Skeletal muscle tissue (tissue), 4 donors: ENCODE results near the gene AUTS2. TPM values are rescaled to one million over a fixed set of nuclear protein-coding genes. Genes with fewer than 3 reads are reported as not detected.

Experiments
- H3K27ac ChIP-seq: one replicate; pipeline ENCODE4 v1.7.0; 2013; ENCODE audit warnings: mild to moderate bottlenecking, low read depth, low read length, inconsistent platforms
- H3K27me3 ChIP-seq, 3 donors: one replicate each; pipeline ENCODE4 v1.7.0; 2013; ENCODE audit warnings: low read length in 3 of 3; ENCODE audit not compliant: control insufficient read depth in 3 of 3, insufficient read depth in 3 of 3
- H3K36me3 ChIP-seq, 3 donors: one replicate each; pipeline ENCODE4 v1.7.0; 2013; ENCODE audit warnings: low read length in 3 of 3; ENCODE audit not compliant: control insufficient read depth in 3 of 3, insufficient read depth in 3 of 3
- H3K4me1 ChIP-seq, 3 donors: one replicate each; pipeline ENCODE4 v1.7.0; 2013; ENCODE audit warnings: low read length in 3 of 3, mild to moderate bottlenecking in 3 of 3; ENCODE audit not compliant: control insufficient read depth in 3 of 3, insufficient read depth in 3 of 3
- H3K4me3 ChIP-seq, 3 donors: one replicate each; pipeline ENCODE4 v1.7.0; 2013; ENCODE audit warnings: low read length in 3 of 3
- H3K9ac ChIP-seq, 3 donors: one replicate each; pipeline ENCODE4 v1.7.0; 2013; ENCODE audit warnings: low read length in 3 of 3, mild to moderate bottlenecking in 3 of 3, moderate library complexity in 2 of 3, low read depth in 1 of 3
- H3K9me3 ChIP-seq, 3 donors: one replicate each; pipeline ENCODE4 v1.7.0; 2013; ENCODE audit warnings: low read length in 3 of 3; ENCODE audit not compliant: control insufficient read depth in 3 of 3
- total RNA-seq: library from RNA; depleted of rRNA; stranded (reverse); fragments of >200 nt; gene quantifications from one replicate; pipeline ENCODE4 v1.2.3, GENCODE V29; 2014
- donor health status: Osteomylitis.

AUTS2 gene
- total RNA-seq, 1 donor from 2014 or later, result 43.3 TPM

- no peak overlapping the region for H3K4me3 ChIP-seq
- no peak overlapping the region for H3K27ac ChIP-seq
- H3K4me1 ChIP-seq, result peaks cover 8 to 9% (median 9%) of the 10 kb centered on the region in 3 donors
- no peak overlapping the region for H3K9ac ChIP-seq
- H3K36me3 ChIP-seq, result no peaks in the 10 kb centered on the region
- no peaks in the 10 kb centered on the region for H3K27me3 ChIP-seq
- no peaks in the 10 kb centered on the region for H3K9me3 ChIP-seq
These were observed 172.3 kb downstream of the AUTS2 start for GRCh38 chr7:69770613-69771012.

GRCh38 chr7:69772718-69773436 is 174.6 kb downstream of the AUTS2 start:
- no peak overlapping the region for H3K27ac ChIP-seq
- H3K4me1 ChIP-seq, result peaks cover 8 to 9% (median 9%) of the 10 kb centered on the region in 3 donors
- H3K36me3 ChIP-seq, result no peaks in the 10 kb centered on the region
- H3K9me3 ChIP-seq, result no peaks in the 10 kb centered on the region
- H3K9ac ChIP-seq, result no peak overlapping the region
- H3K4me3 ChIP-seq, result no peak overlapping the region
- H3K27me3 ChIP-seq, result no peaks in the 10 kb centered on the region

GRCh38 chr7:69773535-69774225 is 175.4 kb downstream of the AUTS2 start:
- Histone ChIP-seq H3K9me3 (no peaks in the 10 kb centered on the region), H3K27ac (no peak overlapping the region), H3K27me3 (no peaks in the 10 kb centered on the region), H3K4me1 (peaks cover 8 to 9% (median 9%) of the 10 kb centered on the region in 3 donors), H3K36me3 (no peaks in the 10 kb centered on the region), H3K9ac (no peak overlapping the region), H3K4me3 (no peak overlapping the region)

- H3K4me3 ChIP-seq, result no peak overlapping the region
- no peak overlapping the region for H3K27ac ChIP-seq
- H3K9ac ChIP-seq, result no peak overlapping the region
- H3K27me3 ChIP-seq, result no peaks in the 10 kb centered on the region
- H3K36me3 ChIP-seq, result no peaks in the 10 kb centered on the region
- no peaks in the 10 kb centered on the region for H3K9me3 ChIP-seq
- peaks cover 5 to 9% (median 9%) of the 10 kb centered on the region in 3 donors for H3K4me1 ChIP-seq
These were observed 177.0 kb downstream of the AUTS2 start for GRCh38 chr7:69775231-69775771.

GRCh38 chr7:69776611-69777010 is 178.3 kb downstream of the AUTS2 start:
- no peaks in the 10 kb centered on the region for H3K9me3 ChIP-seq
- H3K9ac ChIP-seq, result no peak overlapping the region
- peaks cover 15 to 20% (median 18%) of the 10 kb centered on the region in 3 donors for H3K4me1 ChIP-seq
- no peak overlapping the region for H3K4me3 ChIP-seq
- H3K27ac ChIP-seq, result no peak overlapping the region
- H3K27me3 ChIP-seq, result no peaks in the 10 kb centered on the region
- H3K36me3 ChIP-seq, result no peaks in the 10 kb centered on the region

- H3K4me1 ChIP-seq, result peaks cover 23 to 31% (median 29%) of the 10 kb centered on the region in 3 donors
These were observed 179.9 kb downstream of the AUTS2 start for GRCh38 chr7:69778138-69778537.

GRCh38 chr7:69780379-69780778 is 182.1 kb downstream of the AUTS2 start:
- Histone ChIP-seq H3K36me3 (no peaks in the 10 kb centered on the region), H3K27me3 (no peaks in the 10 kb centered on the region), H3K27ac (peak overlapping the region; percentile 20), H3K9me3 (no peaks in the 10 kb centered on the region), H3K4me1 (peaks cover 29 to 37% (median 34%) of the 10 kb centered on the region in 3 donors), H3K4me3 (no peak overlapping the region), H3K9ac (peak overlapping the region in 1 of 3 donors; percentile 8)

More at GRCh38 chr7:69778138-69778537, 179.9 kb downstream of the AUTS2 start:
- H3K36me3 ChIP-seq, result no peaks in the 10 kb centered on the region
- no peak overlapping the region for H3K27ac ChIP-seq
- no peaks in the 10 kb centered on the region for H3K9me3 ChIP-seq
- no peak overlapping the region for H3K4me3 ChIP-seq
- no peaks in the 10 kb centered on the region for H3K27me3 ChIP-seq
- no peak overlapping the region for H3K9ac ChIP-seq

- no peak overlapping the region for H3K27ac ChIP-seq
- H3K36me3 ChIP-seq, result no peaks in the 10 kb centered on the region
- H3K4me1 ChIP-seq, result peaks cover 29 to 37% (median 34%) of the 10 kb centered on the region in 3 donors
- no peaks in the 10 kb centered on the region for H3K9me3 ChIP-seq
- no peak overlapping the region for H3K4me3 ChIP-seq
- no peaks in the 10 kb centered on the region for H3K27me3 ChIP-seq
- no peak overlapping the region for H3K9ac ChIP-seq
These were observed 183.2 kb downstream of the AUTS2 start for GRCh38 chr7:69781412-69781846.

GRCh38 chr7:69782917-69783684 is 184.8 kb downstream of the AUTS2 start:
- peaks cover 29 to 40% (median 34%) of the 10 kb centered on the region in 3 donors for H3K4me1 ChIP-seq
- H3K4me3 ChIP-seq, result no peak overlapping the region
- no peaks in the 10 kb centered on the region for H3K36me3 ChIP-seq
- H3K27me3 ChIP-seq, result no peaks in the 10 kb centered on the region
- no peak overlapping the region for H3K27ac ChIP-seq
- no peak overlapping the region for H3K9ac ChIP-seq
- no peaks in the 10 kb centered on the region for H3K9me3 ChIP-seq
